ENCODE measurements around the gene DMD. TPM values are rescaled to one million over a fixed set of nuclear protein-coding genes. Genes with fewer than 3 reads are reported as not detected.
A peak's percentile ranks its signal among the peaks of the same experiment; 100 is the strongest.

The DMD gene
- total RNA-seq, 1 donor from 2014 or later: 22.2 TPM

DNA sequence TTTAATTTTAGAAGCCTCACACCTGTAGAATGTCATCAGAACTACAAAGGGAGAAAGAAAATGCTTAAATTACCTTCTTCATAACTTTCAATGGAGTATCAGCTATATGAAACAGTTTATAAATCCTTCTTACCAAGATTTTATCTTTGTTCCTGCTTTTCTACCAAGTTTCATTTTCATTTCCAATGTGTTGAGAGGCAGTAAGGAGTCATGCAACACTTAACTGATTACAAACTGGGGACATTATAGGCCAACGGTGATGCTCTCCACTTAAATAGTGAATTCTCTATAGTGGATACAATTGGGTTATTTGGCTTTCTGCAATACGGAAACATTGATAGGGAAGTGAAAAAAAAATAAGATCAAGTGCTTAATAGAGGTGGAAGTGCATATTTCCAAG, 1994.3 kb downstream of the DMD start:
- Mint-ChIP-seq H3K27ac (ENCODE audit: unreplicated experiment) (no peak overlapping the region), H3K4me3 (ENCODE audit: unreplicated experiment) (no peak overlapping the region), H3K27me3 (ENCODE audit: low read depth, unreplicated experiment) (no peaks in the 10 kb centered on the region), H3K9me3 (ENCODE audit: unreplicated experiment) (no peaks in the 10 kb centered on the region), H3K36me3 (ENCODE audit: low read depth, unreplicated experiment) (no peaks in the 10 kb centered on the region), H3K4me1 (ENCODE audit: low read depth, unreplicated experiment) (peaks cover 6% of the 10 kb centered on the region)
- Histone ChIP-seq H3K79me2 (ENCODE audit: insufficient read depth, low read length) (no peaks in the 10 kb centered on the region), H2AFZ (ENCODE audit: low read depth, low read length) (no peak overlapping the region), H3K36me3 (ENCODE audit: insufficient read depth, low read length) (no peaks in the 10 kb centered on the region), H3K4me3 (ENCODE audit: insufficient read depth, low read depth, low read length) (no peak overlapping the region), H3K4me2 (ENCODE audit: low read length) (no peak overlapping the region), H3K27me3 (ENCODE audit: insufficient read depth, low read length) (no peaks in the 10 kb centered on the region), H3K9ac (ENCODE audit: low read length) (no peak overlapping the region), H3K27ac (ENCODE audit: low read depth, low read length) (no peak overlapping the region), H4K20me1 (ENCODE audit: insufficient read depth, low read length) (no peaks in the 10 kb centered on the region), H3K4me1 (ENCODE audit: insufficient read depth, low read length) (peaks cover 4% of the 10 kb centered on the region), H3K9me3 (ENCODE audit: insufficient read depth, low read depth, low read length) (no peaks in the 10 kb centered on the region)
- DNase-seq (ENCODE audit: low read depth) (no peak), FAIRE-seq (peak; percentile 9)
- TF ChIP-seq EZH2 (IDR thresholded peaks at IDR 0.05; ENCODE audit: insufficient read depth, low read length): no peak
- TF ChIP-seq, protein P1, sequence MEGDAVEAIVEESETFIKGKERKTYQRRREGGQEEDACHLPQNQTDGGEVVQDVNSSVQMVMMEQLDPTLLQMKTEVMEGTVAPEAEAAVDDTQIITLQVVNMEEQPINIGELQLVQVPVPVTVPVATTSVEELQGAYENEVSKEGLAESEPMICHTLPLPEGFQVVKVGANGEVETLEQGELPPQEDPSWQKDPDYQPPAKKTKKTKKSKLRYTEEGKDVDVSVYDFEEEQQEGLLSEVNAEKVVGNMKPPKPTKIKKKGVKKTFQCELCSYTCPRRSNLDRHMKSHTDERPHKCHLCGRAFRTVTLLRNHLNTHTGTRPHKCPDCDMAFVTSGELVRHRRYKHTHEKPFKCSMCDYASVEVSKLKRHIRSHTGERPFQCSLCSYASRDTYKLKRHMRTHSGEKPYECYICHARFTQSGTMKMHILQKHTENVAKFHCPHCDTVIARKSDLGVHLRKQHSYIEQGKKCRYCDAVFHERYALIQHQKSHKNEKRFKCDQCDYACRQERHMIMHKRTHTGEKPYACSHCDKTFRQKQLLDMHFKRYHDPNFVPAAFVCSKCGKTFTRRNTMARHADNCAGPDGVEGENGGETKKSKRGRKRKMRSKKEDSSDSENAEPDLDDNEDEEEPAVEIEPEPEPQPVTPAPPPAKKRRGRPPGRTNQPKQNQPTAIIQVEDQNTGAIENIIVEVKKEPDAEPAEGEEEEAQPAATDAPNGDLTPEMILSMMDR (IDR thresholded peaks at IDR 0.05; ENCODE audit: insufficient read depth, low read depth, low read length): no peak

DNA sequence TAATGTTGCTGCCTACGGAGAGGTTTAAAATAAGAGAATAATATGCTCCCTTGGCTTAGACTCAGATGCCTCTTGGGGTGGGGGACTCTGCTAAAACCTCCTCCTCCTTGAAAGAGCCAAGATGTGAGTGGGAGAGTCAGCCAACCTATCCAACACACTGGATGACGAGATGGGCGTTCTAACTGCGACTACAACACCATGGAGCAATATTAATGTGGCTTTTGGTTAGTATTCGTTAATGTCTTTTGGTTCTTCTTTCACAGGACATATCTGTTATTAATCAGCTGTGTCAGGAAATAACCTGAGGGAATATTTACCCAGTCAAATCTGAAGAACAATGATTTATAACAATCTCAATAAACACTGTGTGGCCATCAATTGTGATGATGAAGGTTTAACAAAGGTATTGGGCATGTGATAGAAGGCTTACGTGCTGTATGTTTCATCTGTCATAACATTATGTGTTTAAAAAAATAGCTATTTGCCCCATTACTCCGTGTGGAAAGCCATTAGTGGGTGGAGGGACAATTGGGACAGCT, 1996.0 kb downstream of the DMD start:
- H3K4me2 ChIP-seq (ENCODE audit: low read length): no peak overlapping the region
- TF ChIP-seq, protein P1 (IDR thresholded peaks at IDR 0.05; ENCODE audit: insufficient read depth, low read depth, low read length): no peak
- no peak for TF ChIP-seq EZH2 (IDR thresholded peaks at IDR 0.05; ENCODE audit: insufficient read depth, low read length)
- no peak overlapping the region for H3K27ac ChIP-seq (ENCODE audit: low read depth, low read length)
- H4K20me1 ChIP-seq (ENCODE audit: insufficient read depth, low read length): no peaks in the 10 kb centered on the region
- no peak overlapping the region for H2AFZ ChIP-seq (ENCODE audit: low read depth, low read length)
- no peaks in the 10 kb centered on the region for H3K27me3 Mint-ChIP-seq (ENCODE audit: low read depth, unreplicated experiment)
- H3K27me3 ChIP-seq (ENCODE audit: insufficient read depth, low read length): no peaks in the 10 kb centered on the region
- no peaks in the 10 kb centered on the region for H3K36me3 Mint-ChIP-seq (ENCODE audit: low read depth, unreplicated experiment)
- peaks cover 9% of the 10 kb centered on the region for H3K4me1 Mint-ChIP-seq (ENCODE audit: low read depth, unreplicated experiment)
- H3K4me3 Mint-ChIP-seq (ENCODE audit: unreplicated experiment): no peak overlapping the region
- H3K9me3 Mint-ChIP-seq (ENCODE audit: unreplicated experiment): no peaks in the 10 kb centered on the region
- no peak for DNase-seq (ENCODE audit: low read depth)
- H3K79me2 ChIP-seq (ENCODE audit: insufficient read depth, low read length): no peaks in the 10 kb centered on the region
- no peaks in the 10 kb centered on the region for H3K9me3 ChIP-seq (ENCODE audit: insufficient read depth, low read depth, low read length)
- peaks cover 2% of the 10 kb centered on the region for H3K4me1 ChIP-seq (ENCODE audit: insufficient read depth, low read length)
- H3K9ac ChIP-seq (ENCODE audit: low read length): no peak overlapping the region
- peak overlapping the region; percentile 41 for H3K27ac Mint-ChIP-seq (ENCODE audit: unreplicated experiment)
- H3K36me3 ChIP-seq (ENCODE audit: insufficient read depth, low read length): no peaks in the 10 kb centered on the region
- peak; percentile 59 for FAIRE-seq
- no peak overlapping the region for H3K4me3 ChIP-seq (ENCODE audit: insufficient read depth, low read depth, low read length)

DNA sequence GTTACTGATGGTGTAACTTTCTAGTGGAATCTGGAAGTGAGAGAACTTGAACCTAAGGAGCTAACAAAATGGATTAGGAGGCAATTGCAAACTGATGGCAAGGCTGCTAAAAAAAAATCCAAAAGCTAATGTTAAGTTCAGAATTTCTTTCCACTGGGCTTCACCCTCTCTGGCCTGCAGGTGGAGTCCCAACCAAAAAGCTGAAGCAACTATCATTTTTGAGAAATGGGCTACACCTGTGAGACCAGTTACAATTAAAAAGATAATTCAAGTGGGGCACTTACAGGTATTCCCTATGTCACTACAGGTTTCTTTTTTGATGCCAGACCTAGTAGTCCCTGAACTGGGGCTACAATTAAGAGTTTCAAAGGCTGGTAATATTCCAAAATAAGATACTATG, 1997.4 kb downstream of the DMD start:
- H3K4me3 ChIP-seq (ENCODE audit: insufficient read depth, low read depth, low read length): no peak overlapping the region
- H3K9ac ChIP-seq (ENCODE audit: low read length): no peak overlapping the region
- H3K27me3 Mint-ChIP-seq (ENCODE audit: low read depth, unreplicated experiment): no peaks in the 10 kb centered on the region
- H3K9me3 ChIP-seq (ENCODE audit: insufficient read depth, low read depth, low read length): no peaks in the 10 kb centered on the region
- H3K36me3 Mint-ChIP-seq (ENCODE audit: low read depth, unreplicated experiment): no peaks in the 10 kb centered on the region
- H3K36me3 ChIP-seq (ENCODE audit: insufficient read depth, low read length): no peaks in the 10 kb centered on the region
- TF ChIP-seq, protein P1 (IDR thresholded peaks at IDR 0.05; ENCODE audit: insufficient read depth, low read depth, low read length): peak; percentile 39
- no peak for TF ChIP-seq EZH2 (IDR thresholded peaks at IDR 0.05; ENCODE audit: insufficient read depth, low read length)
- H3K4me1 ChIP-seq (ENCODE audit: insufficient read depth, low read length): peaks cover 6% of the 10 kb centered on the region
- no peak overlapping the region for H3K27ac Mint-ChIP-seq (ENCODE audit: unreplicated experiment)
- DNase-seq (ENCODE audit: low read depth) (no peak), FAIRE-seq (no peak)
- H3K79me2 ChIP-seq (ENCODE audit: insufficient read depth, low read length): no peaks in the 10 kb centered on the region
- no peak overlapping the region for H3K4me3 Mint-ChIP-seq (ENCODE audit: unreplicated experiment)
- no peak overlapping the region for H3K4me2 ChIP-seq (ENCODE audit: low read length)
- peaks cover 9% of the 10 kb centered on the region for H3K4me1 Mint-ChIP-seq (ENCODE audit: low read depth, unreplicated experiment)
- H2AFZ ChIP-seq (ENCODE audit: low read depth, low read length): no peak overlapping the region
- H3K27me3 ChIP-seq (ENCODE audit: insufficient read depth, low read length): no peaks in the 10 kb centered on the region
- H3K27ac ChIP-seq (ENCODE audit: low read depth, low read length): no peak overlapping the region
- no peaks in the 10 kb centered on the region for H4K20me1 ChIP-seq (ENCODE audit: insufficient read depth, low read length)
- no peaks in the 10 kb centered on the region for H3K9me3 Mint-ChIP-seq (ENCODE audit: unreplicated experiment)

Measured in astrocyte (in vitro differentiated cells and primary cell).